ENCODE results near the gene ACP3.
A peak's percentile ranks its signal among the peaks of the same experiment; 100 is the strongest.
"Not testable (repeated sequence)": the region's sequence is repeated elsewhere in the genome, so short reads cannot be mapped to it uniquely, and the experiment has no call there.

The ACP3 gene

GRCh38 chr3:132360717-132361116 lies 43.5 kb downstream of the ACP3 start:
- DNase-seq (ENCODE audit: low spot score) (no peak), FAIRE-seq (no peak)

DNA sequence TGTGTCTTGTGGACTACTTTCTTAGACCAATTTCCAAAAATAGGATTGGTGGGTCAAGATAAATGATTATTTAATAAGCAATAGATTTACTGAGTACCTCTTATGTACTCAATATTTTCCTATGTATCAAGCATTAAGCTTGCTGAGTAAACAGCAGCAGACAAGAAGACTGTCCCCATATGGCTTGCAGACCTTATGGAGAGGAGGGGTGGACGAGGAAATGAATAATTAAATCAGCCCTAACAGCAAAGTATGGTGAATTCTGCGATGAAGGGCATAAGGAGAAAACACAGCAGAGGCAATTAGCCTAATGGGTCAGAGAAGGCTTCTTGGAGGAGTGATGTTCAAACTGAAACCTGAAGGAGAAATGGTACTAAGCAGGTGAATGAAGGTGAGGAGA lies 45.1 kb downstream of the ACP3 start:
- no peak for FAIRE-seq
- DNase-seq (ENCODE audit: low spot score): no peak

- no peak for DNase-seq (ENCODE audit: low spot score)
- no peak for FAIRE-seq
Observed at GRCh38 chr3:132368515-132368914, 51.3 kb downstream of the ACP3 start.

DNA sequence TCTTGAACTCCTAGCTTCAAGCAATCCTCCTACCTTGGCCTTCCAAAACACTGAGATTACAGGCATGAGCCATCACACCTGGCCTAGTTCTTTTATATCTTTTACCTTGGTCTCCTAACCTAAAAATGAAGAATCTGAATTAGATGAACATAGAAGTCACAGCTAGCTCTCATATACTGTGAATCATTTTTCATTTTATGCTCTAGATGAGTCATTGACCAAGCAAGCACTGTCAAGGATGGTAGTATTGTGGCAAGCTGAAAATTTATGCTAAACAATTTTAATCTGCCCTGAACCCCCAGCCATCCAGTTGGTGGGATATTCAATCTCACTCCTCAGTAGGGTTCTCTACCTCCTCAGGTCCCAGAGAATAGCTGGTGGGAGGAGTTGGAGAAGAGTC lies 51.8 kb downstream of the ACP3 start:
- FAIRE-seq (no peak), DNase-seq (ENCODE audit: low spot score) (no peak)

DNA sequence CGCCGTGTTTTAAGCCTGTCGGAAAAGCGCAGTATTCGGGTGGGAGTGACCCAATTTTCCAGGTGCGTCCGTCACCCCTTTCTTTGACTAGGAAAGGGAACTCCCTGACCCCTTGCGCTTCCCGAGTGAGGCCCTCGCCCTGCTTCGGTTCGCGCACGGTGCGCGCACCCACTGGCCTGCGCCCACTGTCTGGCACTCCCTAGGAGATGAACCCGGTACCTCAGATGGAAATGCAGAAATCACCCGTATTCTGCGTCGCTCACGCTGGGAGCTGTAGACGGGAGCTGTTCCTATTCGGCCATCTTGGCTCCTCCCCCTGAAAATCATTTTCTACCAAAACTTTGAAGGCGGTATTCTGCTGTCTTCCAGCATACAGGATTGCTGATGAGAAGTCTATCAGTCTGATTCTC lies 59.7 kb downstream of the ACP3 start:
- not testable (repeated sequence) for FAIRE-seq; DNase-seq (ENCODE audit: low spot score)

- no peak for FAIRE-seq
- no peak for DNase-seq (ENCODE audit: low spot score)
Observed at GRCh38 chr3:132378048-132378762, 61.0 kb downstream of the ACP3 start.

DNA sequence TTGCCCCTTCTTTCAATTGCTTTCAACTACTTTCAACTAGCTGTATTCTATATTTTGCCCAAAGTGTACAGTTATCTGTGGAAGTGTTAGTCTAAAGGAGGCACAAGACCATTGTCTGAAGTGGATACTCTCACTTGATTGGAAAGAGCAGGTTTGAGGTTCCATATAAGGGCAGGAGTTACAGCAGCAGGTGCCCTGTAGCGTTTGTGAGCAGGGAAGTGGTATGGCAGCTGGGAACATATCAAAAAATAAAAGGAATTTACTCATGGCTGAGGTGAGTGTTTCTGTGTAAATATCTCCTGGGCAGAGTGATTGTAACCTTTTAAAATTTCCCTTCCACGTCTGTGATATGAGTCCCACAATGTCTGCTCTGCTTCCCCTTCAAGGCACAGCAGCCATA lies 61.6 kb downstream of the ACP3 start:
- no peak for FAIRE-seq
- DNase-seq (ENCODE audit: low spot score): no peak

GRCh38 chr3:132380920-132381319 lies 63.7 kb downstream of the ACP3 start:
- DNase-seq (ENCODE audit: low spot score) (no peak), FAIRE-seq (no peak)

GRCh38 chr3:132381348-132381944 lies 64.2 kb downstream of the ACP3 start:
- FAIRE-seq (no peak), DNase-seq (ENCODE audit: low spot score) (no peak)

DNA sequence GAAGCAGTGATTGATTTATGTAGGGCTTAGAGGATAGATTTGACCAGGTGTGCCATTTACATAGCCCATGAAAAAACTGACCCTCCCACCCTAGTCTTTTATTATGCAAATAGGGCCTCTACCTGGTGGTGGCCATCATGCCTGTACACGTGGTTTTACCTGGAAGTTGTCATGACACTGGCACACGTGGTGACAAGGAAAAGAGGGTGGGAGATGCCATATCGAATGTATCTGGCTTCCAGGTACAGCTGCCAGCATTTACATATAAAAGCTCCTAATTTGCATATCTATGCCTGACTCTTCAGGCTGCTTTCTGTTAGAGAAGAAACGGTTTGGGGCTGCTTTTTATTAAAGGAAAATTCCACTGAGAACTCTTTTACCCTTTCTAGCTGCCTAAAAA lies 65.1 kb downstream of the ACP3 start:
- DNase-seq (ENCODE audit: low spot score) (no peak), FAIRE-seq (no peak)

- DNase-seq (ENCODE audit: low spot score) (no peak), FAIRE-seq (no peak)
Observed at GRCh38 chr3:132382688-132383194, 65.5 kb downstream of the ACP3 start.

DNA sequence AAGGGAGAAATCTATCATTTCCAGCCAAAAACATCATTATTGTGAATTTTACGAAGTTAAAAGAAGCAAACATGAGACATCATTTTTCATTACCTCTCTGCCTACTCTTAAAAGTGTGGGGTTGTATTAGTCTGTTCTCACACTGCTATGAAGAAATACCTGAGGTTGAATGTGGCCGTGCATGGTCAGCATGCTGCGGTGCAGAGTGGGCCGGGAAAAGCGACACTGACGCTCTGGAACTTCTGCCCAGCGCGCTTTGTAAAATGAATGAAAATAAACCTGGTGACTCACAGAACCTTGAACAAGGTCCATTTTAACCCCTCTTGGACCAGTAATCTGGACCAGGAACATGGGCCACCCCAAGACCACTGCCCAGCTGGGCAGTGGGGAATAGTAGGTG lies 69.1 kb downstream of the ACP3 start:
- FAIRE-seq (no peak), DNase-seq (ENCODE audit: low spot score) (no peak)

DNA sequence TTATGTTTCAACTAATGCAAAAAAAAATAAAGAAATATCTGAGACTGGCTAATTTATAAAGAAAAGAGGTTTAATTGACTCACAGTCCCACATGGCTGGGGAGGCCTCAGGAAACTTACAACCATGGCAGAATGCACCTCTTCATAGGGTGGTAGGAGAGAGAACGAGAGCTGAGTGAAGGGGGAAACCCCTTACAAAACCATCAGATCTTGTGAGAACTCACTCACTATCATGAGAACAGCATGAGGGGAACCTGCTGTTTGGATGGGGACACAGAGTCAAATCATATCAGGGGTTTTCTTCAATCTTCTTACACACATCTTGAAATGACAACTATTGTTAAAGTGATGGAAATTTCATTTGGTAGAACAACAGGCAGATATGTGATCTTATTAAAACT lies 75.5 kb downstream of the ACP3 start:
- FAIRE-seq; DNase-seq (ENCODE audit: low spot score): not testable (repeated sequence)

- FAIRE-seq (no peak), DNase-seq (ENCODE audit: low spot score) (no peak)
Observed at GRCh38 chr3:132394320-132394719, 77.1 kb downstream of the ACP3 start.

DNA sequence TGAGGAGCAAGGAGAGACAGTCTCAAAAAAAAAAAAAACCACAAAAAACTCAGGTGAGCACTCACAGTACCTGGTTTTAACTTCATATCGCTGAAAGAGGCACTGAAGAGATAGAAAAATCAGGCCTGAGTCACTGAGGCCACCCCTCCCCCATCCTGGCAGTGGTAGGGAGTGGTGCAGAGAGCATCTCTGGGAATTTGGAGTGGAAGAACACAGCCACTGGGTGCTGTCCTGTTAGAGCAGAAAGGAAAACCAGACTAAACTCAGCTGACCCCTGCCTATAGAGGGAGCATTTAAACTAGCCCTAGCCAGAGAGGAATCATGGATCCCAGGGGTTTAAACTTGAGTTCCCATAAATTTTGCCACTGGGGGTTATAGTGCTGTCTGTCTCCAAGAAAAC lies 77.9 kb downstream of the ACP3 start:
- DNase-seq (ENCODE audit: low spot score) (no peak), FAIRE-seq (no peak)

- no peak for FAIRE-seq
- no peak for DNase-seq (ENCODE audit: low spot score)
Observed at GRCh38 chr3:132396255-132396654, 79.0 kb downstream of the ACP3 start.

DNA sequence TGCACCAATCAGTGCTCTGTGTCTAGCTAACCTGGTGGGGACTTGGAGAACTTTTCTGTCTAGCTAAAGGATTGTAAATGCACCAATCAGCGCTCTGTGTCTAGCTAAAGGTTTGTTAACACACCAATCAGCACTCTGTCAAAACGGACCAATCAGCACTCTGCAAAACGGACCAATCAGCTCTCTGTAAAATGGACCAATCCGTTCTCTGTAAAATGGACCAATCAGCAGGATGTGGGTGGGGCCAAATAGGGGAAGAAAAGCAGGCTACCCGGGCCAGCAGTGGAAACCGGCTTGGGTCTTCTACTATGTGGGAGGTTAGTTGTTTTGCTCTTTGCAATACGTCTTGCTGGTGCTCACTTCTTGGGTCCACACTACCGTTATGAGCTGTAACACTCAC lies 79.6 kb downstream of the ACP3 start:
- DNase-seq (ENCODE audit: low spot score); FAIRE-seq: not testable (repeated sequence)

- FAIRE-seq: peak; percentile 61
- DNase-seq (ENCODE audit: low spot score): peak; percentile 27
Observed at GRCh38 chr3:132399054-132399929, 82.1 kb downstream of the ACP3 start.

DNA sequence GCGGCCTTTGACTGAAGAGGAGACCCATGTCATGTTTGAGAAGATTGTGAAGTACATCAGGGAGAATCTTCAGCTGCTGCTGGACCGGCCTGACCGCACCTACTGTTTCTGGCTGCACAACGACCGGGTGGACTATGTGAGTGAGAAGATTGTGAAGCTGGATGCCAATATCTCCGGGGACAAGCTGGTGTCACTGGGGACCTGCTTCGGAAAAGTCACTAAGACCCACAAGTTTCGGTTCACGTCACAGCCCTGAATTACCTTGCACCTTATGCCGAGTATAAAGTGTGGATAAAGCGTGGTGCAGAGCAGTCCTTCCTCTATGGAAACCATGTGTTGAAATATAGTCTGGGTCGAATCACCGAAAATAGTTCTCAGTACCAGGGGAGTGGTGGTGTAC lies 84.0 kb downstream of the ACP3 start:
- DNase-seq (ENCODE audit: low spot score): no peak
- FAIRE-seq: no peak

DNA sequence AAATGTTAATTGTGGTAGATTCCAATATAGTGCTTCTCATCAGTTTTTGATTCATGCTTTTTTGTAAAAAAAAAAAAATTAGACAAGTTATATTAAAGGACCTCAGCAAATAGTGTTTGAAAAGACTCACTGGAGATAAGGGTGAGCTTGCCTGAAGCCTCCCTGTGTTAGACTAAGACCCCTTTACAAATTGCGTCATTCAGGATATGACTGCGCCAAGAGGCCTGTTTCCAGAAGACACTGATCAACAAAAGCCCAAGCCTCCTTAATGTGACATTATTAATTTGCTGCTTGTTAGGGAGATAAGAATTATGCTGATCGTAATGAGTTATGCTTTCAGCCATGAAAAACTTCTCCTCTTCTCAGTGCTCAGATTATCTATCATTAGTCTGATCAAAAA lies 87.1 kb downstream of the ACP3 start:
- DNase-seq (ENCODE audit: low spot score): no peak
- FAIRE-seq: no peak

- FAIRE-seq (no peak), DNase-seq (ENCODE audit: low spot score) (no peak)
Observed at GRCh38 chr3:132405188-132405587, 88.0 kb downstream of the ACP3 start.

All from RCC 7860 (cell line).